Measurements from ENCODE around the gene TMEM39A.

Gene TMEM39A

GRCh38 chr3:119453822-119454221 lies 9.6 kb downstream of the TMEM39A start:
- DNase-seq = no peak

- no peak for DNase-seq
Measured at GRCh38 chr3:119444590-119444989, 18.8 kb downstream of the TMEM39A start.

GRCh38 chr3:119443179-119443578 lies 20.2 kb downstream of the TMEM39A start:
- DNase-seq = no peak

- DNase-seq = no peak
Measured at GRCh38 chr3:119437691-119438258, 25.6 kb downstream of the TMEM39A start.

- DNase-seq = no peak
Measured at GRCh38 chr3:119436977-119437376, 26.4 kb downstream of the TMEM39A start.

GRCh38 chr3:119434703-119435102 lies 28.7 kb downstream of the TMEM39A start:
- DNase-seq = no peak

GRCh38 chr3:119433613-119434325 lies 29.6 kb downstream of the TMEM39A start:
- DNase-seq = no peak

- DNase-seq = no peak
Measured at GRCh38 chr3:119428538-119428937, 34.9 kb downstream of the TMEM39A start.

GRCh38 chr3:119427669-119428068 lies 35.7 kb downstream of the TMEM39A start:
- DNase-seq = no peak

- no peak for DNase-seq
Measured at GRCh38 chr3:119420196-119420595, 43.2 kb downstream of the TMEM39A start.

GRCh38 chr3:119418641-119419040 lies 44.8 kb downstream of the TMEM39A start:
- no peak for DNase-seq

GRCh38 chr3:119417771-119418512 lies 45.5 kb downstream of the TMEM39A start:
- DNase-seq = no peak

GRCh38 chr3:119416873-119417272 lies 46.5 kb downstream of the TMEM39A start:
- DNase-seq = no peak

GRCh38 chr3:119413603-119414280 lies 49.7 kb downstream of the TMEM39A start:
- no peak for DNase-seq

GRCh38 chr3:119409844-119410243 lies 53.6 kb downstream of the TMEM39A start:
- no peak for DNase-seq

GRCh38 chr3:119408243-119408950 lies 55.0 kb downstream of the TMEM39A start:
- DNase-seq = no peak

- DNase-seq = no peak
Measured at GRCh38 chr3:119405315-119405714, 58.1 kb downstream of the TMEM39A start.

- DNase-seq = no peak
Measured at GRCh38 chr3:119403201-119403600, 60.2 kb downstream of the TMEM39A start.

GRCh38 chr3:119402791-119403190 lies 60.6 kb downstream of the TMEM39A start:
- no peak for DNase-seq

- no peak for DNase-seq
Measured at GRCh38 chr3:119401503-119402440, 61.6 kb downstream of the TMEM39A start.

- no peak for DNase-seq
Measured at GRCh38 chr3:119401069-119401468, 62.3 kb downstream of the TMEM39A start.

GRCh38 chr3:119400466-119400865 lies 62.9 kb downstream of the TMEM39A start:
- DNase-seq = no peak

Measured in NCI-H510A treated with DMSO at 0.1 percent for 48 hours (cell line).